Panc1 (cell line): ENCODE measurements around the gene CTNND1.

Experiments
- POLR2AphosphoS5 ChIP-seq: IDR thresholded peaks from 2 replicates; pipeline ENCODE4 v1.6.1; 2012; ENCODE audit warnings: mild to moderate bottlenecking, low read depth, low read length, moderate library complexity
- TF ChIP-seq, protein P1 (sequence below): fragments of 450-650 bp; IDR thresholded peaks from 2 replicates; pipeline ENCODE4 v1.5.1; 2017; ENCODE audit warnings: mild to moderate bottlenecking
- TF ChIP-seq, protein P2 (sequence below), 2 experiments: IDR thresholded peaks; 2 replicates each; pipeline ENCODE4 v1.6.1; 2011 to 2012; ENCODE audit warnings: low read depth in 2 of 2, control low read depth in 1 of 2, low read length in 1 of 2, mild to moderate bottlenecking in 1 of 2, moderate library complexity in 1 of 2; ENCODE audit not compliant: insufficient read depth in 1 of 2

DNA sequence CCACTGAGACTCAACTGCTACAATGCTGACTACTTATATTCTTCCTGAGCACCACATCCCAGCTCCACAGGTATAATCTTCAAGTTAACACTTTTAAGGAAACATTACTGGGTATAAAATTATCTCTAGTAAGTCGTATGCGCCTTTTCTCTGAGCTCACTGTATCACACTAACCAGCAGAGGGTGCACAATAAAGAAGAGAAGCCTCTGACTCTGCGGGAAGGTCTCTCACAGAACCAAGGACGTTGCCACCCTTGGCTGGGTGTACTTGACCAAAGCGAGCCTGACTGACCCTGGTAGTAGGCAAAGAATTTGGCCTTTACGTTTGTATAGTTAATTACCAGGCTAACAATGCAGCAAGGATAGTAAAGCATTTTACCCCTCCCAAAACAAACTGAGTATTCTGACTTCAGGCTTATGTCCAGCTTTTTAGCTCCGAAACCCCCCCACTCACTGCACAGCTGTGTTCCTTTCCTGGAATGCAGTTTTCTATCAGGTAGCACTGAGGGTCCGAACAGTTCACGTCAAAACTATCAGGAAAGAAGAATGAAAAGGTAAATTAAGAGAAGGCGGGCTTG, 9.8 kb upstream of the CTNND1 start, which contains the start of gene BTBD18:
- TF ChIP-seq, protein P1, sequence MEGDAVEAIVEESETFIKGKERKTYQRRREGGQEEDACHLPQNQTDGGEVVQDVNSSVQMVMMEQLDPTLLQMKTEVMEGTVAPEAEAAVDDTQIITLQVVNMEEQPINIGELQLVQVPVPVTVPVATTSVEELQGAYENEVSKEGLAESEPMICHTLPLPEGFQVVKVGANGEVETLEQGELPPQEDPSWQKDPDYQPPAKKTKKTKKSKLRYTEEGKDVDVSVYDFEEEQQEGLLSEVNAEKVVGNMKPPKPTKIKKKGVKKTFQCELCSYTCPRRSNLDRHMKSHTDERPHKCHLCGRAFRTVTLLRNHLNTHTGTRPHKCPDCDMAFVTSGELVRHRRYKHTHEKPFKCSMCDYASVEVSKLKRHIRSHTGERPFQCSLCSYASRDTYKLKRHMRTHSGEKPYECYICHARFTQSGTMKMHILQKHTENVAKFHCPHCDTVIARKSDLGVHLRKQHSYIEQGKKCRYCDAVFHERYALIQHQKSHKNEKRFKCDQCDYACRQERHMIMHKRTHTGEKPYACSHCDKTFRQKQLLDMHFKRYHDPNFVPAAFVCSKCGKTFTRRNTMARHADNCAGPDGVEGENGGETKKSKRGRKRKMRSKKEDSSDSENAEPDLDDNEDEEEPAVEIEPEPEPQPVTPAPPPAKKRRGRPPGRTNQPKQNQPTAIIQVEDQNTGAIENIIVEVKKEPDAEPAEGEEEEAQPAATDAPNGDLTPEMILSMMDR, result peak; percentile 81
- TF ChIP-seq, protein P2, sequence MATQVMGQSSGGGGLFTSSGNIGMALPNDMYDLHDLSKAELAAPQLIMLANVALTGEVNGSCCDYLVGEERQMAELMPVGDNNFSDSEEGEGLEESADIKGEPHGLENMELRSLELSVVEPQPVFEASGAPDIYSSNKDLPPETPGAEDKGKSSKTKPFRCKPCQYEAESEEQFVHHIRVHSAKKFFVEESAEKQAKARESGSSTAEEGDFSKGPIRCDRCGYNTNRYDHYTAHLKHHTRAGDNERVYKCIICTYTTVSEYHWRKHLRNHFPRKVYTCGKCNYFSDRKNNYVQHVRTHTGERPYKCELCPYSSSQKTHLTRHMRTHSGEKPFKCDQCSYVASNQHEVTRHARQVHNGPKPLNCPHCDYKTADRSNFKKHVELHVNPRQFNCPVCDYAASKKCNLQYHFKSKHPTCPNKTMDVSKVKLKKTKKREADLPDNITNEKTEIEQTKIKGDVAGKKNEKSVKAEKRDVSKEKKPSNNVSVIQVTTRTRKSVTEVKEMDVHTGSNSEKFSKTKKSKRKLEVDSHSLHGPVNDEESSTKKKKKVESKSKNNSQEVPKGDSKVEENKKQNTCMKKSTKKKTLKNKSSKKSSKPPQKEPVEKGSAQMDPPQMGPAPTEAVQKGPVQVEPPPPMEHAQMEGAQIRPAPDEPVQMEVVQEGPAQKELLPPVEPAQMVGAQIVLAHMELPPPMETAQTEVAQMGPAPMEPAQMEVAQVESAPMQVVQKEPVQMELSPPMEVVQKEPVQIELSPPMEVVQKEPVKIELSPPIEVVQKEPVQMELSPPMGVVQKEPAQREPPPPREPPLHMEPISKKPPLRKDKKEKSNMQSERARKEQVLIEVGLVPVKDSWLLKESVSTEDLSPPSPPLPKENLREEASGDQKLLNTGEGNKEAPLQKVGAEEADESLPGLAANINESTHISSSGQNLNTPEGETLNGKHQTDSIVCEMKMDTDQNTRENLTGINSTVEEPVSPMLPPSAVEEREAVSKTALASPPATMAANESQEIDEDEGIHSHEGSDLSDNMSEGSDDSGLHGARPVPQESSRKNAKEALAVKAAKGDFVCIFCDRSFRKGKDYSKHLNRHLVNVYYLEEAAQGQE (IDR thresholded peaks at IDR 0.05; ENCODE audit: insufficient read depth in 1 of 2, low read depth in 2 of 2, low read length in 1 of 2), result no peak
- TF ChIP-seq POLR2AphosphoS5, result no peak
